ENCODE measurements around the gene SFTPA1.
"Not testable (repeated sequence)": the region's sequence is repeated elsewhere in the genome, so short reads cannot be mapped to it uniquely, and the experiment has no call there.

Gene SFTPA1

DNA sequence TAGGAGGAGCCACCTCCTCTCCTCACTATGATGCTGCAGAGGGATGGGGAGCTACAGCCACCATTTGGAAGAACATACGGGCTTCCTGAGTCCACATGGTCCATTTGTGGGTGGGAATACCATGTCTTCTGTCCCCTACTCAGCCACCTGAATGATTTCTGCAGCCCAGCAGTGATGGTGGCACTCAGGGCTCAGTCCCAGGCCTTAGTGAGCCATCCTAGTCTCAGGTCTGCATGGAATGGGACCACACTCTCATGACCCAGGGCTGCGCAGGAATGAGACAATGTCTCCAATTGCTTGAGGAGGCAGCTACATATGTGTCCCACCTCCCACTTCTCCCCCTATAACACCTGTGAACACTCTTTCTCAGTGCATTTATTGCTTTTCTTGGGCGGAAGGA, 4.8 kb downstream of the SFTPA1 start:
- DNase-seq, result no peak

DNA sequence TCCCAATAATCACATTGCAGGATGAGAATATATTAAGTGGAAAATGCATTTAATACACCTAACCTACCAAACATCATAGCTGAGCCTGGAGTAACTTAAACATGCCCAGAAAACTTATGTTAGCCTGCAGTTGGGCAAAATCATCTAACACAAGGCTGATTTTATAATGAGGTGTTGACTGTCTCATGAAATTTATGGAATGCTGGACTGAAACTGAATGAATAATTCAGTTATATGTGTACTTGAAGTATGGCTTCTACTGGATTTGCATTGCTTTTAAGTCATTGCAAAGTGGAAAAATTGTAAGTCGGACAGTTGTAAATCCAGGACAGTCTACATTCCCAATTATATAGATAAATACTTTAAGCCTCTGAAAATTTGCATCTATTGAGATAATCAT, 5.4 kb downstream of the SFTPA1 start:
- no peak for DNase-seq

DNA sequence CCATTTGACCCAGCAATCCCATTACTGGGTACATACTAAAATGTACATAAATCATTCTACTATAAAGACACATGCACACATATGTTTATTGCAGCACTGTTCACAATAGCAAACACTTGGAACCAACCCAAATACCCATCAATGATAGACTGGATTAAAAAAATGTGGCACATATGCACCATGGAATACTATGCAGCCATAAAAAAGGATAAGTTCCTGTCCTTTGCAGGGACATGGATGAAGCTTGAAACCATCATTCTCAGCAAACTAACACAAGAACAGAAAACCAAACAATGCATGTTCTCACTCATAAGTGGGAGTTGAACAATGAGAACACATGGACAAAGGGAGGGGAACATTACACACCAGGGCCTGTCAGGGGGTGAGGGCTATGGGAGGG, 12.9 kb downstream of the SFTPA1 start:
- DNase-seq, result not testable (repeated sequence)

DNA sequence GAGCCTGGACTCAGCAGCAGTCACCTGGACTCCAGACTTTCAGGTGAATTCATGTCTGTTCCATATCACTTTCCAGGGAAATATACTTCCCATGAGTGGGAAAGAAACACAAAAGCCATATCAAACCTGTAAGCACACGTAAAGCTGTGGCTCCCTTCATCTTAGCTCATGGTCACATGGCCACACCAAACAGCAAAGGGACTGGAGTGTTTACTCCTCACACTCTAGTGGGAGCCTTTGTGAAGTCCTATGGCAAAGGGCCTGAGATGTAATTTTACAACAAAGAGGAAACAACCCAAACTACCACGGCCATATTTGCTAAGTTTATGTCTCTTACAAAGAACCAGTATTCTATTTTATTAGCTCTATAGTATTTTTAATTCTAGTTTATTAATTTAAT, 16.3 kb downstream of the SFTPA1 start:
- DNase-seq, result peak; percentile 60

DNA sequence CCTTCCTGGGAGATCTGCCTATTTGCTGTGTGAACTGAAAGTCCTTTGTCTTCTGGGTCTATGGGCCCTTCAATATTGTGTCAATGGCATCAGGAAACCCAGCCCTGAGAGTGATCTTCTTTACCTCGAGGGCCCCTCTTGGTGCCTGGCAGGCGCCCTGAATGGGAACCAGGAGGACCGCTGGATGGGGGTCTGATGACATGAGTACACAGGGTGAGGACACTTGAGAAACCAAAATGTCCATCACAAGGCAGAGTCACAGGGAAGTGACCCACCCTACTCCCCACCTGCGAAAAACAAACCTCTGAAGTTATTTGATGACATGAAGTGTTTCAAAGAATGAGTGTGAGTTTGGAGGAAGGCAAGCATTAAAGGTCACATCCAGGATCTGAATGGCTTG, 17.3 kb downstream of the SFTPA1 start:
- no peak for DNase-seq

DNA sequence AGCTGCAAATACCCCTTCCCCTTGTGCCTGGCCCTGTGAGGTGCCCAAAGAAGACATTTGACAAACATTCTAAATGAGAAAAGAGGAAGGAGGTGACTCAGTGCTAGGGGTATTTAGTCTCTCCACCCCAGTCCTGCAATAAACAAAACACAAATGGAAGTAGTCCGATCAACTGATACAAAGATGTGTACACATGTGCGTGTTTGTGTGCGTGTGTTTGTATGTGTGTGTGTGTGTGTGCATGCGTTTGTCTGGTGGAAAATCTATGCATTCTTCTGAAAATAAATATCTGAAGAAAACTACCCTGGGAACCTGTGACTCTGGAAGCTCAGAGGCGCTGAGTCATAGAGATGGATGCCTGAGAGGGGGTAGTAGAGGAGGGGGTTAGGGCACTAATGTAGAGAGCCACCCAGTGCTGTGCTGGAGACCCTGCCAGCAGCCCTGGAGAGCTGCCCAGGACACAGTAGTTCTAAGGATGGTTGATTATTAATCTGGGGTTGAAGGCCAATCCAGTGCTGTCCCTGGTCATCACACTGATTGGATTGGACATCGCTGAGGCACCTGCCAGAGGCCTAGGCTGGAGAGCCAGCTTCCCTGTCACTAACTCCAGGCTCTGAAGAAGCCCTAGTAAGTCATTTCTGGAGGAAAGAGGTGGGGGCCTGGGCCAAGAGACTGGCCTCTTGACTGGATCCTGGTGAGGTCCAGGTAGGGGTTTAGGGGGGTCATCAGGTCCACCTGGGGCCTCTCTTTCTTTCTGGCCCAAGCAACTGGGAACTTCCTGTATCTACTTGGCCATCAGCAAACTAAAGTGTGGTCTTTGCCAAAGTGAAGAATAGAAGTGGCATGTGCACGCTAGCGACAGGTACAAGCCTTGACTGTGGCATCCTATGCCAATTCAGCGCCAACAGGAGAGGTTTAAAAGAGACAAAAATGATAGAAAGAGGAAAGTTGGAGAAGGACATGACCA, 18.5 kb downstream of the SFTPA1 start:
- DNase-seq, result no peak

DNA sequence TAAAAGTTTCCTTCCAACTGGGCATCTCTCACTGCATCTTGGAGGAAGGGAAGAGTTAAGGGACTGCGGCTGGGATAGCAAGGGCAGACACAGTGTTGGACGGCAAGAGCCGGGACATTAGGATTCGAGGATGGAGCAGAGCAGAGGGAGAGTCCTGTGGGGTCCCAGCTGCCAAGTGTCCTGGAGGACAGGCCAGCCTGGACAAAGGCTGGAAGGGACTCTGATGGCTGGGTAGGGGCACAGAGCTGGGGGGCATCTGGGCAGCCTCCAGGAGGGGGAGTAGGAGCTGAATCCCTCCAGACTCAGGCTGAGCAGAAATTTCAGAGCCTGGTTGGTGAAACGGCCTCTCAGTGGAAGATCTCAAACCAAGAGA, 19.2 kb downstream of the SFTPA1 start:
- no peak for DNase-seq

DNA sequence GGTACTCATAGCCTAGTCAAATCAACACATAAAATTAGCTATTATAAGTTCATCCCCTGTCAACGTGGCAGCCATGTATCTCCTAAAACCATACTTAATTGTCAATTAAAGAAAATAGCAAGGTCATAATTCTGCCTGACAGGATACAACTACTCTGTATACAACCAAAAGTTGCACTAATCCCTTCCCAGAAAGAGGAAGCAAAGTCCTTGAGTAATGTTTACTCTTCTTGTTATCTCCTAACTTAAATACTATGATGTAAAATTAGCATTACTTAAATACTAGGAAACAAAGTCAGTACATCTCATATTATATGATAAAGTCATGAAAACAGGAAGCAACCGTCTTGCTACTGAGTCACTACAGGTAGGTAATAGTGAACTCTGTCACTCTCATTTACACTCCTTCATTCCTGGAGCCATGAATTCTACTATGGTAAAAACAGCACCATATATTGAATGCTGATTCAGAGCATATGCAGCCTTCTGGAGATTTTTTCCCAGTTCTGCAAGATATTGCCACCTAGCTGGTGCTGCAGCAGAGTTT, 26.0 kb downstream of the SFTPA1 start:
- not testable (repeated sequence) for DNase-seq

DNA sequence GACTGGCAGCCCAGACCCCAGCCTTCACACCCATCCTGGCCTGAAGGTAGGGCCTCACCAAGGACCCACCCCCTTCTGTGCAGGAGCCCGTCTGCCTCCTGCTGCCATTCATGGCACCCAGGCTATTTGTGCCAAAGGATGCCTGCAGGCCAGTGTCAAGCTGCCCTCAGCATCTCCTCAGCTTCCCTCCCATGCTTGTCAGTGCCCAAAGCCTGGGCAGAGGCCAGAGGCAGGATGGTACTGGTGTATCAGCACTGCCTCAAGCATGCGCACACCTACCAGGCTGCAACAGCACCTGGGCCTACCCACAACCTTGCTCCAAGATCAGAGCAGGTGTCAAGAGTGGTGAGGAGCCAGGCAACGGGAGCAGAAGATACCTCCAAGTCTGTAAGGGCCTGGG, 27.6 kb downstream of the SFTPA1 start:
- DNase-seq, result no peak

DNA sequence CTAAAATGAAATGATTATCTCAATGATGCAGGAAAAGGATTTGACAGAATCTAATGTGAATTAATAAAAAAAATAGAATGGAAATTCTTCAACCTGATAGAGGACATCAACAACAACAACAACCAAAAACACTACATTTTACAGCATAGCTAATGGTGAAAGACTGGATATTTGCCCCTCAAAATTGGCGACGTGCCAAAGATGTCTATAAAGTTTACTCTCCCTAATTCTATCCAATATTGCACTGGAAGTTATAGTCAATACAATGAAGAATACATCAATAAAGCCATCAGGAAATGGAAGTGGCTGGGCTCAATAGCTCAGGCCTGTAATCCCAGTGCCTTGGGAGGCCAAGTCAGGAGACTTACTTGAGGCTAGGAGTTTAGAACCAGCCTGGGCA, 42.0 kb downstream of the SFTPA1 start:
- not testable (repeated sequence) for DNase-seq

DNA sequence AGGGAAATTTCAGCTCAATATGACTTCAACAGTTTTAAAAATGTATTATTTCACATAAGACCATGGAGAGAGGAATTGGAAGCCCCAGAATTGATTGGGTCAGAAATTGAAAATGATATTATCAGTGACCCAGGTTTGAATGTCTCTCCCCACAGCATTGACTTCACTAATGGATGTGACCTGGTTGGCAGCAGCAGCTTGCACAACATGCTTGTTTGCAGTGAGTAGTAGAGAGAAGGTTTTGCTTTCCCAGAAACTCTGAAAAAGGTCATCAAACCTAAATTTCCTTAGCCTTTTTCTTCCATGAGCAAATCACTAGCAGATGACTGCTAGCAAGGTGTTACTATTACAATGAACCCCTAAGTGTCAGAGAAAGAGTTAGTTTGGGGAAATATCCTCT, 52.5 kb downstream of the SFTPA1 start:
- DNase-seq, result not testable (repeated sequence)

DNA sequence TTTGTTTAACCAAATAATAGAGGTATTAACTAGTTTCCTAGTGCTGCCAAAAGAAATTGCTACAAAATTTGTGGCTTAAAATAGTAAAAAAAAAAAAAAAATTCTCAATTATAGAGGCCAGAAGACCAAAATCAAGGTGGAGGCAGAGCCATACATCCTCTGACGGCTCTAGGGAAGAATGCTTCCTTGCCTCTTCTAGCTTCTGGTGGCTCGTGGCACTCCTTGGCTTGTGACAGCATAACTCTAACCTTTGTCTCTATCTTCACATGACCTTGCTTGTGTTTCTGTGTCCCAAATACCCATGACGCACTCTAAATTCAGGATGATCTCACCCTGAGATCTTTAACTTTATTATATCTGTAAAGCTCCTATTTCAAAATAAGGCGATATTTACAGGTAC, 53.9 kb downstream of the SFTPA1 start:
- DNase-seq, result not testable (repeated sequence)
